Mucosa of gallbladder (tissue), 1 donor: ENCODE results near the gene ANO7. TPM values are rescaled to one million over a fixed set of nuclear protein-coding genes. Genes with fewer than 3 reads are reported as not detected.

ENCODE experiments used
- DNase-seq: peaks from one replicate; pipeline ENCODE4 v3.0.0-alpha.2; 2020; ENCODE audit warnings: low spot score
- total RNA-seq: library from RNA; stranded (reverse); gene quantifications from one replicate; pipeline ENCODE4 v1.2.1, GENCODE V29; 2021
- donor health status: DM: no; HTN: no; CAD: no.

ANO7 gene
- total RNA-seq = 2.7 TPM

DNA sequence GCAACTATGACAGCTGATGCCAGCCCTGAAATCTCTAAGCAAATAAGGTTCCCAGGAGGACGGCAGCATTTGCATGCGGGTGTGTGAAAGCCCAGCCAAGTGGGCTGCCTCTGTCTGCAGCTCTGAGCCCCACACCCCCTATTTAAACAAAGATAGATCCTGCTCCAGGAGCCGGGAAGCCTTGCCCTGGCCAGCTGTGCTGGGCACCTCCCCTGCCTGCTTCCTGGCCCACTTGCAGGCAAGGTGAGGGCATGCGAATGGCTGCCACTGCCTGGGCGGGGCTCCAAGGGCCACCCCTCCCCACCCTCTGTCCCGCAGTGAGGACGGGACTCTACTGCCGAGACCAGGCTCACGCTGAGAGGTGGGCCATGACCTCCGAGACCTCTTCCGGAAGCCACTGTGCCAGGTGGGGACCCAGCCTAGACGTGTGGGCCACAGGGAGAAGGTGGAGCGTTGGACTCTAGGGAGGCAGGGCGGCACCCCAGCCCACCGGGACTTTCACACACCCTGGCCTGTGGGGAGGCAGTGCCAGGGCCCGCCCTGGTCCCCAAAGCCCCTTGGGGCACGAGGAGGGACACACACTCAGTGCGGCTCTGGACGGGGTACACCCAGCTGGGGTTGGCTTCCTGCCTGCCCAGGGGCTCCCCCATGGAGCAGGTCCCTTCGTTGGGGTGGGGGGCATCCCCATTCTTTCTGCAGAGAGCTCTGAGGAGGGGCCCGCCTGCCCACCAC, at the start of gene ANO7:
Gene ANO7, plus strand, starts transcription at position 317 of the 732 bp plus-strand sequence. CDS start 1,387 bp downstream, outside the sequence.
- no peak for DNase-seq

DNA sequence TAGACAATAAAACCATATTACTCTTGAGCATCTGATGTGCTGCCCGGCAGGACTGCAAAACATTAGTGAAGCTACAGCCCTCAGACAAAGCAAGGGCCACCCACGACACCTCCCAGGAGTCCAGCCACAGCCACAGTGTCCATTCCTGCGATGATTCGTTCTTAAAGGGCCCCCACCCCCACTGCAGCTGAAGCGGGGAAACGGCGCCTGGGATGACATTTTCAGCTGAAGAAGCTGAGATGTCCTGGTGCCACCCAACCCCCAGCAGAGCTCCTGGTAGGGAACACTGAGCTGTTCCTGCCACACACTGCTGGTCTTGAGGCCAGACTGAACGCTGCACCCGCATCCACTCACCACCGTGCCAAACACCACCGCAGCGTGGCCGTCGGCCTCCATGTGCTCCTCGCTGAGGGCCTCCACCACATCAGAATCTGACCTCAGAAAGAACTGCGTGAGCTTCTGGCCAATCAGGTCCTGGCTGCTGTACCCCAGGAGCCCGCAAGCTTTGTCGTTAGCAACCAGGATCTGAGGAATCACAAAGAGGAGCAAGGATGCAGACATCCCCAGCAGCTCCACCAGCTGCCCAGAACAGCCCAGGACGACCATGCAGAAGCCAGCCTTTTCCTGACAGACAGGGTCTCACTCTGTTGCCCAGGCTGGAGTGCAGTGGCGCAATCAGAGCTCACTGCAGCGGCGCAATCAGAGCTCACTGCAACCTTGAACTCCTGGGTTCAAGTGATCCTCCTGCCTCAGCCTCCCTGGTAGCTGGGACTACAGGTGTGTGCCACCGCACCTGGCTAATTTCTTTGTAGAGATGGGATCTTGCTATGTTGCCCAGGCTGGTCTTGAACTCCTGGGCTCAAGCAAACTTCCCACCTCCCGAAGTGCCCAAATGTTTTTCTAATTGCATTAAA, 48.7 kb upstream of the ANO7 start:
- DNase-seq = no peak

DNA sequence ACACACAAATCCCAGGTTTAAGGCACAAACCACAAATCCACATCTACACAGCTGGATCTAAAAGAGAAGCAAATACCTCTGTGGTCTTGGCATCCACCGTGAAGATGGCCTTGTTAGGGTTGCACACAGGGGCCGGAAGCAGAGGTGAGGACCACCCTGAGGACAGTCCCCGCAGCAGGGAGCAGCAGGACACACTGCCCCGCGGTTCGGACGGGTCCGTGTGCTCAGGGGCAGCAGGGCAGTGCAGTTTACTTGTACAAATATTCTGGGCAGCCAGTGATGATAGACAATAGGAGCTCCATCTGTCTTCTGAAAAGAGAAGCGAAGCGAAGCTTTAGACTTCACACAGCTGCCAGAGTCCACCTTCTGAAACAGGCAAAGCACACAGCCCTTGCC, 48.0 kb upstream of the ANO7 start:
- DNase-seq = no peak

DNA sequence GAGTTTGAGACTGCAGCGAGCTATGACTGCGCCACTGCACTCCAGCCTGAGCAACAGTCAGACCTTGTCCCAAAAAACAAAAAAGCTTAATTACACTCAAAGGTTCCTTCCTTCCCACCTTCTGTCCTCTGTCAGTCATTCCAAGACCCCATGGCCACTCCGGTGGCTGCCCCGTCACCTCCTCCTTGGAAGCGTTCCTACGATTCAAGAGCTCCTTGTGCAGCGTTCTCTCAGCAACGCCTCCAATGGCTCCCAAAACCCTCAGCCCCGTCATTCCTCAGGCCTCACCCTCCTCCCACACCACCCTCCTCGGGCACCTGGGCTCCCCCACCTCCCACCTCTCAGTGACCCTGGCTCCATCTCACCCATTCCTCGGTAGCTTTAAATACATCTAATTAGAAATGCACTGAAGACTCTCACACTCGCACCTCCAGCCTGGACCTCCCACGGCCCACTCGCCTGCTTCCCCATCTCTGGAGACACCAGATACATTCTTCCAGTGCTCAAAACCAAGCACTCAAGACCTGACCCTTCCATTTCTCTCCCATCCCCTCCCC, 47.2 kb upstream of the ANO7 start:
- DNase-seq = no peak

DNA sequence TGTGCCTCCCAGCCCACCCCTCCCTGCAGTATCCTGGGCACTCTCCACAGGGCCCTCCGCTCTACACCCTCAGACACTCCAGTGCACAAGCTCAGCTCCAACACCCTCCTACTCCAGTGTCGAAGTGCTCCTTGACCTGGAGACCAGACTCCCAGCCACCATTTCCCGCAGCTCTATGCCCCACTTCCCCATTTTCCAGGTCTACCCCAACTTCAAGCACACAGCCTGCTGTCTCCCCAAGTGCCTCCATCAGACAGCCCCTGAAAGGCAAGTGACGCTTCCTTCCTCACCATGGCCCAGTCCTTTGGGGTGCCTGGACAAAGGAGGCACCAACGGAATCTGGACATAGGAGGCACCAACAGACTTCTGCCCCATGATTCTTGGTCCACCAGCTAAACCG, 46.4 kb upstream of the ANO7 start:
- DNase-seq = no peak

GRCh38 chr2:241142593-241142992, 45.9 kb upstream of the ANO7 start:
- no peak for DNase-seq

GRCh38 chr2:241146286-241146685, 42.2 kb upstream of the ANO7 start:
- DNase-seq = no peak

DNA sequence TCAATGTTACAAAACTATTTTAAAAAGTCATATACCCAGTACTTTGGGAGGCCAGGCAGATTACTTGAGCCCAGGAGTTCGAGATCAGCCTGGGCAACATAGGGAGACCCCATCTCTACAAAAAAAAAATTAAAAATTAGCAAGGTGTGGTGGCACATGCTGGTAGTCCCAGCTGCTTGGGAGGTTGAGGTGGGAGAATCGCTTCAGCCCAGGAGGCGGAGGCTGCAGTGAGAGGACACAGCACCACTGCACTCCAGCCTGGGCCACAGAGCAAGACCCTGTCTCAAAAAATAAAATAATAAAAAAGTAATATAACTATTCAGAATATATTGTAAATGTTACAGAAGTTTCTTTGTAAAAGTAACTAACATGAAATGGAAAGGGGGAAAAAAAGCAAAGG, 41.1 kb upstream of the ANO7 start:
- no peak for DNase-seq

GRCh38 chr2:241148239-241148638, 40.2 kb upstream of the ANO7 start:
- no peak for DNase-seq

GRCh38 chr2:241148891-241149674, 39.4 kb upstream of the ANO7 start, which contains the start of gene PASK:
TSS of gene PASK (minus strand) at chr2:241149472. CDS start at chr2:241143032, 6,440 bp downstream.
- DNase-seq = peak; percentile 95

GRCh38 chr2:241149675-241149924, 38.9 kb upstream of the ANO7 start:
- no peak for DNase-seq

- peak; percentile 96 for DNase-seq
These were observed 38.4 kb upstream of the ANO7 start, which contains the start of gene PPP1R7 for GRCh38 chr2:241149925-241150659. TSS of gene PPP1R7 (plus strand) at chr2:241150467. CDS start at chr2:241150496, 29 bp downstream.

GRCh38 chr2:241150660-241151530, 37.6 kb upstream of the ANO7 start:
- DNase-seq = peak; percentile 21

DNA sequence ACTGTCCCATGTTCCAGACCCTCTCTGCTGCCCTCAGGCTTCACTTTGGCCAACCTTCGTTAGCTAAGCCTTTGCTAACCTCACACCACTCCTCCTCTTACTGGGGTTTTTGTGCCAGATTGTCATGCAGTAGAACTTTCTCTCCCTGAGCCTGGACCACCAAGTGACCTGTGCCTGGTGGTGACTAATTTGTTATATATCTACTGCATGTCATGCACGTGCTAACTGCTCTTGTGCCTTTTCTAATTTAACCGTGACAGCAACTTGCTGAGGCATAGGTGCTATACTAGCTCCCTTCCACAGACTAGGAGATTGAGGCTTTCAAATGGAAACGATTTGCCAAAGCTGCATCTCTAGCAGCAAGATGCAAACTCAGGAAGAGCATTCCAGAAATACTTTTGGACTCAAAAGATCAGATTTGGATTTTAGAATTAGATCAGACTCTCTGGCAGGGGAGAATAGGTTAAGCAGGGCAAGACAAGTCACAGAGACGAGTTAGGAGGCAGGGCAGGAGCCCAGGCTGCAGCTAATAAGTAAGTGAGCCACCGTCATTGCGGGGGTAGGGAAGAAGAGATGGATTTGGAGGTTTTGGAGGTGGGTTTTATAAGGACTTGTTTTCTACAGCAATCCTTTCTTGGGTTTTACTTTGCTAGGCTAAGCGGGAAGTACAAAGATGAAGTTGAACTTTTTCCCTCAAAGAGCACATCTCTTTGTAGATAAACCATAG, 36.4 kb upstream of the ANO7 start:
- no peak for DNase-seq

DNA sequence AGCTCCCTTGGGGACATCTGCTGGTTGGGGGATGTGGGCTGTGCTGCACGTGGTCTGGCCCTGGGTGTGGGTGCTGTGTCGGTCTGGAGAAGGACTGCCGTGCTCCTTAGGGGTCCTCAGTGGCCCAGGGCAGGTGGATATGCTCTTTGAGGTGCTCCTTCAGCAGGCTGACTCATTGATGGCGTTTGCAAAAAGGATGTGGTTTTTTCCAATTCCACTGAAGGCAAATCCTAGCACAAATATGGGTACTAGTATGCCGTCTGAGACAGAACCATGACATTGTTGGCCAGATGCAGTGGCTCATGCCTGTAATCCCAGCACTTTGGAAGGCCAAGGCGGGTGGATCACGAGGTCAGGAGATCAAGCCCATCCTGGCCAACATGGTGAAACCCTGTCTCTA, 34.9 kb upstream of the ANO7 start:
- DNase-seq = no peak

DNA sequence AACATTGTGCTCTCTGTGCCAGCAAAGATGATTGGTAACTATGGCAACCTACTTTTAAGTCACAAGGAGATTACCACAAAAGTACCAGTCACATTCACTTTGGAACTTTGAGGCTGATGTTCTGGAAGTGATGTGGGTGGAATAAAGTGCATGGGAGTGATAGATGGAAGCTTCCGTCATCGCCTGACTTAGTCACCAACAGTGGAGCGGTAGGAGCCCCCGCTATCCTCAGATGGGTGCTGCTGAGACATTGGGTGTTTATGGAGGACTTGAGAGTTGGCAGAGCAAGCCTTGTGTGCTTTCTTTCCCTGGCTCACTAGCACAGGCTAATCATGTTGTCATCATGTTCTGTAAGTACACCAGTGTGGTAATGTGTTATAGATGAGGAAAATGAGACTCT, 33.6 kb upstream of the ANO7 start:
- no peak for DNase-seq

DNA sequence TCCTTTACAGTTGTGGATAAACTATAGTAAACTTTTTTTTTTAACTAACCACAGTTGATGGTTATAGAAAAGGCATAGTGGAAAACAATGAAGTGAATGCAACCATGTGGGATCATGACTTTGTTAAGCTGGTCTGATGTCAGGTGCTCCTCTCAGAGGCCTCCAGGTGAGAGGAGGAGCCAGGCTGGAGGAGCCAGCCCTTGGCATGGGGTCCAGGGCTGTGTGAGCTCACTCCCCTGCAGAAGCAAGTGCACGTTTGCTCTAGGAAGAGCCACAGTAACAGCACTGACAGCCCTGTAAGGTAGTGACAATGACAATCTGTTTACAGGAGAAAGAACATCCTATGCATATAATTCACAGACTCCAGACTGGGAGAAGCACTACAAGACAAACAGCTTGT, 32.5 kb upstream of the ANO7 start:
- DNase-seq = no peak

DNA sequence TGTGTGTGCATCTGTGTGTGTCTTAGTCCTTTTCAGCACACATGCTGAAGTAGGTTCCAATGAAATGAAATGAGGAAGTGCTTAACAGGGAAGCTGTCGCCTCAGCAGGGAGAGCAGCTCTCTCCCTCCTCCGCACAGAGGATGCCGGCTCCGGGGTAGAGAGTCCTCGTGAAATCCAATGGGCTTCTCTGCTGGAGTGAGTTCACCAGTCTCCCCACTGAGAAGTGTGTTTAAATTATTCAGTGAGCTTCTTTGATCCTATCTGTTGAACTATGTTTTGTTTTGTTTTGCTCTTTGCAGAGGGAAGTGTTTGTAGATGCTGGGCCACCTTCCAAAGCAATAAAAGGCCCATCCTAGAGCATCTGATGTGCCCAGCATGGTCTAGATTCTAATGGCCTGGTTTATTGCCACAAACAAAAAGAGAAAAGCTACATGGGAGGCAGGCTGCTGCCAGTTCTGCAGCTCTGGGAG, 31.5 kb upstream of the ANO7 start:
- DNase-seq = no peak

- DNase-seq = no peak
These were observed 30.5 kb upstream of the ANO7 start for GRCh38 chr2:241157841-241158545.
